Heart left ventricle (tissue), 16 donors: ENCODE measurements around the gene KIF1A. TPM values are rescaled to one million over a fixed set of nuclear protein-coding genes. Genes with fewer than 3 reads are reported as not detected.
A peak's percentile ranks its signal among the peaks of the same experiment; 100 is the strongest.

Experiments used
- ATAC-seq, 4 donors: fragments of 200-7000 bp; cut with Tn5 transposase; one replicate each; pipeline ENCODE4 v1.9.1; 2020 to 2022; ENCODE audit warnings: moderate library complexity in 4 of 4, mild to moderate bottlenecking in 3 of 4, moderate number of reproducible peaks in 1 of 4
- DNase-seq, 5 donors: peaks; one replicate each; pipeline ENCODE4 v3.0.0-alpha.2; 2020
- H3K27ac ChIP-seq, 12 donors: fragments of 200-600 bp; sonication (generic) in 4 of 12; one replicate each; pipeline versions ENCODE4 v1.5.0 to v1.8.0; 2016 to 2022; ENCODE audit warnings: mild to moderate bottlenecking in 2 of 12
- H3K27me3 ChIP-seq, 9 donors: fragments of 200-600 bp; sonication (generic) in 2 of 9; one replicate each; pipeline versions ENCODE4 v1.5.1 to v1.8.0; 2016 to 2022; ENCODE audit warnings: mild to moderate bottlenecking in 3 of 9
- H3K36me3 ChIP-seq, 9 donors: fragments of 200-600 bp; sonication (generic) in 2 of 9; one replicate each; pipeline versions ENCODE4 v1.5.0 to v1.8.0; 2018 to 2022; ENCODE audit warnings: mild to moderate bottlenecking in 2 of 9
- H3K4me1 ChIP-seq, 12 donors: fragments of 200-600 bp; sonication (generic) in 4 of 12; one replicate each; pipeline versions ENCODE4 v1.5.0 to v1.8.0; 2016 to 2022; ENCODE audit warnings: mild to moderate bottlenecking in 3 of 12
- H3K4me3 ChIP-seq, 12 donors: fragments of 200-600 bp; sonication (generic) in 4 of 12; one replicate each; pipeline versions ENCODE4 v1.5.0 to v1.8.0; 2017 to 2022; ENCODE audit warnings: mild to moderate bottlenecking in 9 of 12, moderate library complexity in 4 of 12
- H3K9me3 ChIP-seq, 12 donors: fragments of 200-600 bp; sonication (generic) in 4 of 12; one replicate each; pipeline versions ENCODE4 v1.5.0 to v1.8.0; 2016 to 2022; ENCODE audit warnings: mild to moderate bottlenecking in 1 of 12
- POLR2A ChIP-seq, 2 donors: fragments of 450-650 bp; IDR thresholded peaks; one replicate each; pipeline ENCODE4 v1.6.1; 2017; ENCODE audit warnings: antibody characterized with exemption in 2 of 2, mild to moderate bottlenecking in 2 of 2, moderate library complexity in 2 of 2
- WGBS, 4 donors: extraction: QIAGEN DNeasy Blood & Tissue Kit in 2 of 4; methylation state at CpG; one replicate each; pipeline versions ENCODE4 v1.1.5 to v1.1.7; 2013 to 2018; 5-methylcytosine and 5-hydroxymethylcytosine counted together
- intact Hi-C, 10 donors: fragments of 100-400 bp; cut with DNase I; formaldehyde crosslinking; loops; one replicate each; pipeline versions ENCODE4 v1.11.1 to v1.14.2; 2022
- polyA plus RNA-seq, 2 donors: library from polyadenylated mRNA; stranded (reverse); fragments of 200-250 nt; gene quantifications; one replicate each; pipeline ENCODE4 v1.2.3, GENCODE V29; 2013
- total RNA-seq, 9 donors: library from RNA; depleted of rRNA in 2 of 9; stranded (reverse); fragments of >200 nt in 2 of 9; fragmentation: NEBNext Ultra II Directional in 3 of 9; extraction: Animal tissue kit (Norgen Biotek cat#: 25700) in 3 of 9; gene quantifications; one replicate each; pipeline versions ENCODE4 v1.1.0 to v1.2.4, GENCODE V29; 2016 to 2023
- TF ChIP-seq, protein P1 (sequence below), 12 donors: fragments of 200-600 bp; sonication (generic) in 4 of 12; IDR thresholded peaks; one replicate each; pipeline versions ENCODE4 v1.5.0 to v1.8.0; 2018 to 2022; ENCODE audit warnings: antibody characterized with exemption in 12 of 12, mild to moderate bottlenecking in 5 of 12
- donor health status: ischemic (EF 13 %, LVEDD 7.1; RV severe dilation, severe dysfunction).
- donor health status: healthy with polysubstance abuse.
- donor health status: DM: no; HTN: yes; CAD: no.
- donor health status: DM: no; HTN: no; CAD: no.
- donor health status: ischemic (EF 25% LVEDD 6.9; RV normal size, moderate dysfunction).
- donor health status: ischemic (EF 25% LVEDD 5.7; RV mildly dilated, moderate dysfunction).
- donor health status: healthy.
- donor health status: DM: yes; HTN: yes; CAD: no.
- donor health status: ischemic (EF 35%, LVEDD 5.7; RV mildly dilated, moderate dysfunction).
- donor health status: nonischemic (EF 11% LVEDD 7.7; RV severe dilation, severe dysfunction).
- donor health status: DM: yes; HTN: yes; CAD: no.
- donor health status: PGD.
- donor health status: ischemic (EF 29% LVEDD 5.4; RV normal size, mild dysfunction).
- donor health status: nonischemic (EF 23%, LVEDD 6.1; RV moderate dilation, normal function).

The KIF1A gene
- total and polyA plus RNA-seq, 11 donors, result 0.76 to 25.8 (median 2.7) TPM

DNA sequence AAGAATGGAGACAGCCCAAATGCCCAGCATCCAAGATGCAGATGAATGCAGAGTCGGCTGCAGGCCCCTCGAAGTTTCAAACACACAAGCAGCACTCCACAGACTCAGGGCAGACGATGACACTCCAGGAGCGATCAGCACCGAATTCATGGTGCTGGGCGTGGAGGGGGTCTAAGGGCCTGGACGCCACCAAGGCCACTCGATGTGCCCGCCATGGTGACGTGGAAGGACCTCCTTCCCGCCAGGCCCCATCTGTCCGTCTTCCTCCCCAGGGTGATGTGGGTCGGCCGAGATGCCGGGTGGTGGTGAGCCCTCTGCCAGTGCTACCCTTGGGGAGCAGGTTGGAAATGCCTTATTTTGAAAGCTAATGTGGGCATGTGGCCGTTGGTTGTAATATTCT lies 9.4 kb downstream of the KIF1A start:
- Histone ChIP-seq H3K27me3 (peaks cover 0 to 9% (median 0%) of the 10 kb centered on the region in 9 donors), H3K4me3 (no peak overlapping the region), H3K4me1 (no peaks in the 10 kb centered on the region), H3K36me3 (no peaks in the 10 kb centered on the region), H3K27ac (no peak overlapping the region), H3K9me3 (peaks cover 0 to 21% (median 0%) of the 10 kb centered on the region in 12 donors)
- ATAC-seq (no peak), DNase-seq (peak in 1 of 5 donors; percentile 13)
- WGBS, 4 donors, result 91 to 93% (median 92%) methylated on average over 16 of the region's 16 CpGs
- TF ChIP-seq POLR2A (IDR thresholded peaks at IDR 0.05), result no peak
- TF ChIP-seq, protein P1, sequence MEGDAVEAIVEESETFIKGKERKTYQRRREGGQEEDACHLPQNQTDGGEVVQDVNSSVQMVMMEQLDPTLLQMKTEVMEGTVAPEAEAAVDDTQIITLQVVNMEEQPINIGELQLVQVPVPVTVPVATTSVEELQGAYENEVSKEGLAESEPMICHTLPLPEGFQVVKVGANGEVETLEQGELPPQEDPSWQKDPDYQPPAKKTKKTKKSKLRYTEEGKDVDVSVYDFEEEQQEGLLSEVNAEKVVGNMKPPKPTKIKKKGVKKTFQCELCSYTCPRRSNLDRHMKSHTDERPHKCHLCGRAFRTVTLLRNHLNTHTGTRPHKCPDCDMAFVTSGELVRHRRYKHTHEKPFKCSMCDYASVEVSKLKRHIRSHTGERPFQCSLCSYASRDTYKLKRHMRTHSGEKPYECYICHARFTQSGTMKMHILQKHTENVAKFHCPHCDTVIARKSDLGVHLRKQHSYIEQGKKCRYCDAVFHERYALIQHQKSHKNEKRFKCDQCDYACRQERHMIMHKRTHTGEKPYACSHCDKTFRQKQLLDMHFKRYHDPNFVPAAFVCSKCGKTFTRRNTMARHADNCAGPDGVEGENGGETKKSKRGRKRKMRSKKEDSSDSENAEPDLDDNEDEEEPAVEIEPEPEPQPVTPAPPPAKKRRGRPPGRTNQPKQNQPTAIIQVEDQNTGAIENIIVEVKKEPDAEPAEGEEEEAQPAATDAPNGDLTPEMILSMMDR (IDR thresholded peaks at IDR 0.05), result no peak
- intact Hi-C loops, result no loop called here

DNA sequence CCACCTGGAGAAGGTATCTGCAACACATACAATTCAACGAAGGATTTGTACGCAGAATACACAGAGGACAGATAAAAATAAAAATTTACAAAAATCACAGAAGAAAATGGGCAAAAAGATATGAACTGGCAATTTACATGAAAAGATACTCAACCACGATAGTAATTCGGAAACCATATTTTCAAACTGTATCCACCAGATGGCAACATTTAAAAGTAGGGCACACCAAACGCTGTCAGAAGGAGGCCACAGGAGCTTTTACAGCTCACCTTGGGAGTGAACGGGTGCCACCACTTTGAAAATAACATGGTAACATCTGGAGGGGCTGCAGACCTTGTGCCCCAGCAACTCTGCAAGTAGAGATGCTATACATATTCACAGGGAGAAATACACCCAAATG lies 9.8 kb downstream of the KIF1A start:
- intact Hi-C loops, result no loop called here
- Histone ChIP-seq H3K9me3 (peaks cover 0 to 21% (median 0%) of the 10 kb centered on the region in 12 donors), H3K27me3 (peaks cover 0 to 9% (median 0%) of the 10 kb centered on the region in 9 donors), H3K4me1 (no peaks in the 10 kb centered on the region), H3K27ac (no peak overlapping the region), H3K4me3 (no peak overlapping the region), H3K36me3 (no peaks in the 10 kb centered on the region)
- WGBS, 4 donors, result 57 to 60% (median 59%) methylated on average over 6 of the region's 6 CpGs
- DNase-seq (no peak), ATAC-seq (no peak)
- TF ChIP-seq, protein P1 (IDR thresholded peaks at IDR 0.05), result peak in 1 of 12 donors; percentile 11
- TF ChIP-seq POLR2A (IDR thresholded peaks at IDR 0.05), result no peak

DNA sequence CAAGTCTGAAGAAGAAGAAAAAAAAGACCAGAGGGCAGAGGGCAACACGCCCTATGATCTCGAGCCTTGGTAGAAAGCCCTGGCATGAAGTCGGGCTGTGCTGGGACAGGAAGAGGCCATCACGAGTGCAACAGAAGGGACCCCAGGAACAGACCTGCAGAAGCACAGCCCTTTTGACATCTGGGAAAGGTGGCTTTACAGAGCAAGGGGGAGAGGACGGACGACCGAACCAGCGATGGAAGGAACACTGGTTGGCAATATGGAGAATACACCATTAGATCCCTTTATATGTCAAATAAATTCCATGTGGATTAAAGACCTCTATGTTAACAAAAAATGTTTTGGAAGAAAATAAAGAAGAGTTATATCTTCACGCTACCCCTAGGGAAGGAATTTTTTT lies 10.7 kb downstream of the KIF1A start:
- 82 to 87% (median 85%) methylated on average over 9 of the region's 9 CpGs for WGBS, 4 donors
- no peak overlapping the region for H3K27ac ChIP-seq
- H3K36me3 ChIP-seq, result no peaks in the 10 kb centered on the region
- intact Hi-C loops, result no loop called here
- H3K27me3 ChIP-seq, result peaks cover 0 to 9% (median 0%) of the 10 kb centered on the region in 9 donors
- no peaks in the 10 kb centered on the region for H3K4me1 ChIP-seq
- H3K9me3 ChIP-seq, result peaks cover 0 to 17% (median 0%) of the 10 kb centered on the region in 12 donors
- DNase-seq, result peak in 1 of 5 donors; percentile 5
- TF ChIP-seq POLR2A (IDR thresholded peaks at IDR 0.05), result no peak
- TF ChIP-seq, protein P1 (IDR thresholded peaks at IDR 0.05), result no peak
- H3K4me3 ChIP-seq, result no peak overlapping the region
- no peak for ATAC-seq

DNA sequence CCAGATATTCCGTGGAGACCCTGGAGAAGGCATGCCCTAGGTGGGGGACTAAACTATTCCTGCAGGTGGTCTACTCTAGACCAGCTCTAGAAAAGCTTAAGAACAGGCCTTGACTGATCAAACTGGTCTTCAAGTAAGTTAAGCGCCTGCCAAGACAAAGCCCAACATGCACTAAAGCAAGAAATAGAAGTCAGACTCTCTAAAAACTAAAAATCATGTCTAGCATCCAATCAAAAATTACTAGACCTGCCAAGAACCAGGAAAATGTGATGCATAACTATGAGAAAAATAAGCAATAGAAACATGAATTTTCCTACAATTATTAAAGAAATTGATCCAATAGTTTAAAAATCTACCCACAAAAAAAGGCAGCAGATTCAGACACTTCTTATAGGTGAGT lies 13.6 kb downstream of the KIF1A start:
- H3K4me1 ChIP-seq, result no peaks in the 10 kb centered on the region
- intact Hi-C loops, result no loop called here
- WGBS, 4 donors, result 79 to 100% (median 81%) methylated on average over 2 of the region's 2 CpGs

More for the DNA sequence above, 13.6 kb downstream of the KIF1A start:
- Histone ChIP-seq H3K27ac (no peak overlapping the region), H3K9me3 (peaks cover 0 to 11% (median 0%) of the 10 kb centered on the region in 12 donors), H3K27me3 (peaks cover 0 to 24% (median 2%) of the 10 kb centered on the region in 9 donors), H3K4me3 (no peak overlapping the region), H3K36me3 (no peaks in the 10 kb centered on the region)
- TF ChIP-seq, protein P1 (IDR thresholded peaks at IDR 0.05), result no peak
- no peak for TF ChIP-seq POLR2A (IDR thresholded peaks at IDR 0.05)
- ATAC-seq (no peak), DNase-seq (peak in 1 of 5 donors; percentile 3)
